Peyer's patch (tissue), 4 donors: ENCODE data around the gene PDPK1.
A peak's percentile ranks its signal among the peaks of the same experiment; 100 is the strongest.
"Not testable (repeated sequence)": the region's sequence is repeated elsewhere in the genome, so short reads cannot be mapped to it uniquely, and the experiment has no call there.

ENCODE experiments used
- POLR2A ChIP-seq, 2 donors: fragments of 450-650 bp; IDR thresholded peaks; one replicate each; pipeline ENCODE4 v1.5.1; 2017; ENCODE audit warnings: antibody characterized with exemption in 2 of 2, mild to moderate bottlenecking in 2 of 2, moderate library complexity in 2 of 2
- TF ChIP-seq, protein P1 (sequence below), 6 experiments: fragments of 450-650 bp in 4 of 6; fragments of 200-600 bp in 2 of 6; sonication (generic) in 1 of 6; IDR thresholded peaks; one replicate each; pipeline ENCODE4 v1.5.1; 2017 to 2019; ENCODE audit warnings: antibody characterized with exemption in 6 of 6, mild to moderate bottlenecking in 3 of 6, moderate library complexity in 1 of 6

GRCh38 chr16:2551420-2551889, 13.6 kb downstream of the PDPK1 start:
- not testable (repeated sequence) for TF ChIP-seq POLR2A (IDR thresholded peaks at IDR 0.05)
- TF ChIP-seq, protein P1, sequence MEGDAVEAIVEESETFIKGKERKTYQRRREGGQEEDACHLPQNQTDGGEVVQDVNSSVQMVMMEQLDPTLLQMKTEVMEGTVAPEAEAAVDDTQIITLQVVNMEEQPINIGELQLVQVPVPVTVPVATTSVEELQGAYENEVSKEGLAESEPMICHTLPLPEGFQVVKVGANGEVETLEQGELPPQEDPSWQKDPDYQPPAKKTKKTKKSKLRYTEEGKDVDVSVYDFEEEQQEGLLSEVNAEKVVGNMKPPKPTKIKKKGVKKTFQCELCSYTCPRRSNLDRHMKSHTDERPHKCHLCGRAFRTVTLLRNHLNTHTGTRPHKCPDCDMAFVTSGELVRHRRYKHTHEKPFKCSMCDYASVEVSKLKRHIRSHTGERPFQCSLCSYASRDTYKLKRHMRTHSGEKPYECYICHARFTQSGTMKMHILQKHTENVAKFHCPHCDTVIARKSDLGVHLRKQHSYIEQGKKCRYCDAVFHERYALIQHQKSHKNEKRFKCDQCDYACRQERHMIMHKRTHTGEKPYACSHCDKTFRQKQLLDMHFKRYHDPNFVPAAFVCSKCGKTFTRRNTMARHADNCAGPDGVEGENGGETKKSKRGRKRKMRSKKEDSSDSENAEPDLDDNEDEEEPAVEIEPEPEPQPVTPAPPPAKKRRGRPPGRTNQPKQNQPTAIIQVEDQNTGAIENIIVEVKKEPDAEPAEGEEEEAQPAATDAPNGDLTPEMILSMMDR (IDR thresholded peaks at IDR 0.05), result peak in 1 of 6 experiments; percentile 23
